Memory B cell (primary cell): ENCODE measurements around the gene DGAT2.

Experiments used
- ATAC-seq: fragments of 150-1000 bp; cut with Tn5 transposase; 2 replicates; pipeline ENCODE4 v1.10.0; 2021; ENCODE audit warnings: low read depth, mild to moderate bottlenecking, moderate library complexity
- DNase-seq, 2 donors: peaks; one replicate each; pipeline ENCODE4 v3.0.0; 2022; ENCODE audit warnings: low spot score in 2 of 2
- H3K27ac Mint-ChIP-seq: one replicate; pipeline ENCODE4 v1.8.0; 2022; ENCODE audit warnings: mild to moderate bottlenecking, moderate library complexity, mixed read lengths
- H3K27me3 Mint-ChIP-seq: one replicate; pipeline ENCODE4 v1.8.0; 2022; ENCODE audit warnings: mixed read lengths
- H3K36me3 Mint-ChIP-seq: one replicate; pipeline ENCODE4 v1.8.0; 2022; ENCODE audit warnings: mild to moderate bottlenecking, mixed read lengths
- H3K4me1 Mint-ChIP-seq: one replicate; pipeline ENCODE4 v1.8.0; 2022; ENCODE audit warnings: mixed read lengths
- H3K4me3 Mint-ChIP-seq: one replicate; pipeline ENCODE4 v1.8.0; 2022; ENCODE audit warnings: mild to moderate bottlenecking, moderate library complexity, mixed read lengths
- H3K9me3 Mint-ChIP-seq: one replicate; pipeline ENCODE4 v1.8.0; 2022; ENCODE audit warnings: mixed read lengths

The DGAT2 gene

GRCh38 chr11:75823415-75823814 is 54.8 kb downstream of the DGAT2 start:
- peaks cover 21% of the 10 kb centered on the region for H3K36me3 Mint-ChIP-seq
- H3K27ac Mint-ChIP-seq, result peak overlapping the region; percentile 94

GRCh38 chr11:75823946-75824345 is 55.4 kb downstream of the DGAT2 start:
- H3K27ac Mint-ChIP-seq, result peak overlapping the region; percentile 94
- no peaks in the 10 kb centered on the region for H3K27me3 Mint-ChIP-seq
- H3K36me3 Mint-ChIP-seq, result peaks cover 21% of the 10 kb centered on the region
- no peaks in the 10 kb centered on the region for H3K9me3 Mint-ChIP-seq
- ATAC-seq (no peak), DNase-seq (no peak)
- peaks cover 43% of the 10 kb centered on the region for H3K4me1 Mint-ChIP-seq
- H3K4me3 Mint-ChIP-seq, result peak overlapping the region; percentile 72

More at GRCh38 chr11:75823415-75823814, 54.8 kb downstream of the DGAT2 start:
- Mint-ChIP-seq H3K9me3 (no peaks in the 10 kb centered on the region), H3K27me3 (no peaks in the 10 kb centered on the region), H3K4me3 (peak overlapping the region; percentile 41), H3K4me1 (peaks cover 45% of the 10 kb centered on the region)
- no peak for ATAC-seq
- no peak for DNase-seq

- H3K4me1 Mint-ChIP-seq, result peaks cover 38% of the 10 kb centered on the region
- no peaks in the 10 kb centered on the region for H3K9me3 Mint-ChIP-seq
- no peak for ATAC-seq
- peak overlapping the region; percentile 68 for H3K4me3 Mint-ChIP-seq
- no peaks in the 10 kb centered on the region for H3K27me3 Mint-ChIP-seq
- peaks cover 16% of the 10 kb centered on the region for H3K36me3 Mint-ChIP-seq
- DNase-seq, result no peak
- H3K27ac Mint-ChIP-seq, result peak overlapping the region; percentile 94
Observed at GRCh38 chr11:75826461-75827230, 58.1 kb downstream of the DGAT2 start.

GRCh38 chr11:75827562-75827961 is 59.0 kb downstream of the DGAT2 start:
- no peak for ATAC-seq
- no peak overlapping the region for H3K27ac Mint-ChIP-seq
- DNase-seq, result no peak
- H3K36me3 Mint-ChIP-seq, result peaks cover 11% of the 10 kb centered on the region
- no peaks in the 10 kb centered on the region for H3K9me3 Mint-ChIP-seq
- H3K4me1 Mint-ChIP-seq, result peaks cover 35% of the 10 kb centered on the region
- H3K27me3 Mint-ChIP-seq, result no peaks in the 10 kb centered on the region
- no peak overlapping the region for H3K4me3 Mint-ChIP-seq

GRCh38 chr11:75831915-75832502 is 63.4 kb downstream of the DGAT2 start:
- DNase-seq, result no peak
- H3K9me3 Mint-ChIP-seq, result no peaks in the 10 kb centered on the region
- no peak overlapping the region for H3K4me3 Mint-ChIP-seq
- peaks cover 45% of the 10 kb centered on the region for H3K4me1 Mint-ChIP-seq
- H3K27ac Mint-ChIP-seq, result no peak overlapping the region
- H3K27me3 Mint-ChIP-seq, result no peaks in the 10 kb centered on the region
- no peak for ATAC-seq
- peaks cover 2% of the 10 kb centered on the region for H3K36me3 Mint-ChIP-seq

GRCh38 chr11:75834728-75835127 is 66.2 kb downstream of the DGAT2 start:
- no peaks in the 10 kb centered on the region for H3K27me3 Mint-ChIP-seq
- peaks cover 15% of the 10 kb centered on the region for H3K36me3 Mint-ChIP-seq
- H3K27ac Mint-ChIP-seq, result peak overlapping the region; percentile 62
- H3K4me1 Mint-ChIP-seq, result peaks cover 59% of the 10 kb centered on the region
- ATAC-seq, result no peak
- DNase-seq, result no peak
- peak overlapping the region; percentile 34 for H3K4me3 Mint-ChIP-seq
- H3K9me3 Mint-ChIP-seq, result no peaks in the 10 kb centered on the region

- DNase-seq (no peak), ATAC-seq (peak; percentile 79)
- Mint-ChIP-seq H3K36me3 (peaks cover 15% of the 10 kb centered on the region), H3K4me1 (peaks cover 62% of the 10 kb centered on the region), H3K9me3 (no peaks in the 10 kb centered on the region), H3K4me3 (peak overlapping the region; percentile 24), H3K27me3 (no peaks in the 10 kb centered on the region), H3K27ac (peak overlapping the region; percentile 12)
Observed at GRCh38 chr11:75836417-75836816, 67.8 kb downstream of the DGAT2 start.

- ATAC-seq (no peak), DNase-seq (no peak)
- H3K36me3 Mint-ChIP-seq, result peaks cover 22% of the 10 kb centered on the region
- H3K27me3 Mint-ChIP-seq, result no peaks in the 10 kb centered on the region
- peaks cover 54% of the 10 kb centered on the region for H3K4me1 Mint-ChIP-seq
- no peak overlapping the region for H3K4me3 Mint-ChIP-seq
- peak overlapping the region; percentile 65 for H3K27ac Mint-ChIP-seq
- H3K9me3 Mint-ChIP-seq, result no peaks in the 10 kb centered on the region
Observed at GRCh38 chr11:75839851-75840250, 71.3 kb downstream of the DGAT2 start.

GRCh38 chr11:75840522-75840921 is 71.9 kb downstream of the DGAT2 start:
- ATAC-seq (no peak), DNase-seq (no peak)
- H3K27ac Mint-ChIP-seq, result peak overlapping the region; percentile 65
- peaks cover 26% of the 10 kb centered on the region for H3K36me3 Mint-ChIP-seq
- no peaks in the 10 kb centered on the region for H3K27me3 Mint-ChIP-seq
- H3K9me3 Mint-ChIP-seq, result no peaks in the 10 kb centered on the region
- H3K4me3 Mint-ChIP-seq, result no peak overlapping the region
- H3K4me1 Mint-ChIP-seq, result peaks cover 55% of the 10 kb centered on the region

GRCh38 chr11:75841739-75842138 is 73.2 kb downstream of the DGAT2 start:
- DNase-seq, result no peak
- Mint-ChIP-seq H3K9me3 (no peaks in the 10 kb centered on the region), H3K36me3 (peaks cover 29% of the 10 kb centered on the region), H3K4me1 (peaks cover 50% of the 10 kb centered on the region), H3K27me3 (no peaks in the 10 kb centered on the region), H3K27ac (no peak overlapping the region), H3K4me3 (no peak overlapping the region)
- no peak for ATAC-seq

- DNase-seq, result no peak
- no peaks in the 10 kb centered on the region for H3K9me3 Mint-ChIP-seq
- H3K4me1 Mint-ChIP-seq, result peaks cover 36% of the 10 kb centered on the region
- no peak for ATAC-seq
- H3K27me3 Mint-ChIP-seq, result no peaks in the 10 kb centered on the region
- peaks cover 16% of the 10 kb centered on the region for H3K36me3 Mint-ChIP-seq
- H3K4me3 Mint-ChIP-seq, result no peak overlapping the region
- H3K27ac Mint-ChIP-seq, result peak overlapping the region; percentile 45
Observed at GRCh38 chr11:75845324-75845723, 76.7 kb downstream of the DGAT2 start.

- Mint-ChIP-seq H3K9me3 (no peaks in the 10 kb centered on the region), H3K36me3 (peaks cover 14% of the 10 kb centered on the region), H3K27ac (peak overlapping the region; percentile 70), H3K27me3 (no peaks in the 10 kb centered on the region), H3K4me1 (peaks cover 33% of the 10 kb centered on the region), H3K4me3 (no peak overlapping the region)
- no peak for ATAC-seq
- no peak for DNase-seq
Observed at GRCh38 chr11:75849894-75850293, 81.3 kb downstream of the DGAT2 start.

- H3K4me1 Mint-ChIP-seq, result peaks cover 28% of the 10 kb centered on the region
- H3K9me3 Mint-ChIP-seq, result no peaks in the 10 kb centered on the region
- peak overlapping the region; percentile 70 for H3K27ac Mint-ChIP-seq
- no peak overlapping the region for H3K4me3 Mint-ChIP-seq
- H3K36me3 Mint-ChIP-seq, result peaks cover 13% of the 10 kb centered on the region
- ATAC-seq (no peak), DNase-seq (no peak)
- no peaks in the 10 kb centered on the region for H3K27me3 Mint-ChIP-seq
Observed at GRCh38 chr11:75850787-75851186, 82.2 kb downstream of the DGAT2 start.
